NCI-H774 (cell line): ENCODE measurements around the gene MEG3.

Source experiments
- DNase-seq: peaks from one replicate; lab custom pipeline; 2025; lab: John Stamatoyannopoulos, UW

MEG3 gene

GRCh38 chr14:100834082-100834793 lies 8.3 kb downstream of the MEG3 start:
- DNase-seq: no peak

GRCh38 chr14:100834794-100835547 lies 9.1 kb downstream of the MEG3 start:
- DNase-seq: no peak

GRCh38 chr14:100835548-100836310 lies 9.8 kb downstream of the MEG3 start:
- DNase-seq: no peak

- no peak for DNase-seq
Measured at GRCh38 chr14:100836311-100836805, 10.4 kb downstream of the MEG3 start.

- DNase-seq: no peak
Measured at GRCh38 chr14:100836941-100837804, 11.3 kb downstream of the MEG3 start.

GRCh38 chr14:100837805-100838350 lies 12.0 kb downstream of the MEG3 start:
- DNase-seq: no peak

GRCh38 chr14:100838493-100839314 lies 12.8 kb downstream of the MEG3 start:
- DNase-seq: no peak

- no peak for DNase-seq
Measured at GRCh38 chr14:100839315-100839585, 13.3 kb downstream of the MEG3 start.

- no peak for DNase-seq
Measured at GRCh38 chr14:100839681-100840111, 13.8 kb downstream of the MEG3 start.

GRCh38 chr14:100840286-100841065 lies 14.6 kb downstream of the MEG3 start:
- DNase-seq: no peak

GRCh38 chr14:100841066-100841760 lies 15.3 kb downstream of the MEG3 start:
- DNase-seq: no peak

- peak; percentile 20 for DNase-seq
Measured at GRCh38 chr14:100841761-100842403, 16.0 kb downstream of the MEG3 start.

GRCh38 chr14:100842799-100843198 lies 16.9 kb downstream of the MEG3 start:
- no peak for DNase-seq

- DNase-seq: no peak
Measured at GRCh38 chr14:100844082-100844408, 18.1 kb downstream of the MEG3 start.

- no peak for DNase-seq
Measured at GRCh38 chr14:100844421-100844820, 18.5 kb downstream of the MEG3 start.

GRCh38 chr14:100844846-100845245 lies 18.9 kb downstream of the MEG3 start:
- DNase-seq: no peak

GRCh38 chr14:100845341-100845740 lies 19.4 kb downstream of the MEG3 start:
- DNase-seq: no peak

GRCh38 chr14:100846309-100846859 lies 20.5 kb downstream of the MEG3 start:
- no peak for DNase-seq
